PC-9 (cell line): ENCODE data around the gene COX7C.
"Not testable (repeated sequence)": the region's sequence is repeated elsewhere in the genome, so short reads cannot be mapped to it uniquely, and the experiment has no call there.

Source experiments
- CTCF ChIP-seq: fragments of 200-600 bp; sonication (generic); conservative IDR thresholded peaks from 2 replicates; pipeline ENCODE4 v1.6.1; 2017; ENCODE audit warnings: mixed run types, antibody characterized with exemption, mild to moderate bottlenecking, moderate library complexity
- EZH2 ChIP-seq: fragments of 200-600 bp; sonication (generic); IDR thresholded peaks from 2 replicates; pipeline ENCODE4 v1.8.0; 2017; ENCODE audit warnings: antibody characterized with exemption, low read depth

GRCh38 chr5:86569522-86570426, 48.0 kb upstream of the COX7C start:
- not testable (repeated sequence) for TF ChIP-seq CTCF, EZH2
